GM18520 (cell line): ENCODE results near the gene TARDBP.
"Not testable (repeated sequence)": the region's sequence is repeated elsewhere in the genome, so short reads cannot be mapped to it uniquely, and the experiment has no call there.

Experiments used
- ATAC-seq: cut with Tn5 transposase; IDR thresholded peaks from one replicate; pipeline ENCODE4 v1.9.1; 2021; ENCODE audit not compliant: unreplicated experiment

The TARDBP gene

DNA sequence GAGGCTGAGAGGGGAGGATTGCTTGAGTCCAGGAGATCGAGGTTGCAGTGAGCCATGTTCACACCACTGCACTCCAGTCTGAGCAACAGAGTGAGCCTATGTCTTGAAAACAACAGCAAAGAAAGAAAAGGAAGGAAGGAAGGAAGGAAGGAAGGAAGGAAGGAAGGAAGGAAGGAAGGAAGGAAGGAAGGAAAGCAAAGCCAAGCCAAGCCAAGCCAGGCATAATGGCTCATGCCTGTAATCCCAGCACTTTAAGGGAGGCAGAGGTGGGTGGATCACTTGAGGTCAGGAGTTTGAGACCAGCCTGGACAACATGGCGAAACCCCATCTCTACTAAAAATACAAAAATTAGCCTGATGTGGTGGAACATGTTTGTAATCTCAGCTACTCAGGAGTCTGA, 20.4 kb upstream of the TARDBP start:
- ATAC-seq, result not testable (repeated sequence)

DNA sequence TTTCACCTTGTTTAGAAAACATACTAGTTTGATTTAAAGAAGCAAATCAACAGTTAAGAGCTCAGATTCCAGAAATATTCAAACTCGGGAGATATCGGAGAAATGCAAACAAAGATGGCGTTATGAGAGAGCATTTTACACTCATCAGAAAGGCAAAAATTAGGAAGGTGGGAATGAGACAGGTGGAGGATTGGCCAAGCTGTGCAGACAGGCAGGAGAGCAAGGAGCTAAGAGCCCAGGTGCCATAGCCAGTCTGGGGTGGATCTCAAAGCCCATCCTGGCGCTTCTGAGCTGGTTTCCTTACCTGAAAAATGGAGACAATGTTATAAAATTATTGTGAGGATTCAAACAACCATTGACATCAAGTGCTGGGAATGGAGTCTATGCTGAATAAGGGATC, 19.6 kb upstream of the TARDBP start:
- ATAC-seq, result no peak

DNA sequence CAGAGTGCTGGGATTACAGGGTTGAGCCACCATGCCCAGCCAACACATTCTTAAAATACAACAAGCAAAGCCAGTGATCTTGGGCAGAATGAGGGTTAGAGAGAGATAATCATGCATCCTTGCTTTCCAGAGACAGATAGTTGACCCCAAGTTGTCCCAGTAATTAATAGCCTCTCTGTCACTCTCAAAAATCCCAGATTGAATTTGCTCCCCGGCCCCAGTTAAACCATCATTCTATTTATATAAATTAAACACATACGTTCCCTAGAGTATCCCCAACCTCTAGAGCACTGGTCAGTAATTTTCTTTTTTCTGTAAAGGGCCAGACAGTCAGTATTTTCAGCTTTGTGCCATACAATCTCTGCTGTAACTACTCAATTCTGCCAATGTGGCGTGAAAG, 16.4 kb upstream of the TARDBP start:
- no peak for ATAC-seq

DNA sequence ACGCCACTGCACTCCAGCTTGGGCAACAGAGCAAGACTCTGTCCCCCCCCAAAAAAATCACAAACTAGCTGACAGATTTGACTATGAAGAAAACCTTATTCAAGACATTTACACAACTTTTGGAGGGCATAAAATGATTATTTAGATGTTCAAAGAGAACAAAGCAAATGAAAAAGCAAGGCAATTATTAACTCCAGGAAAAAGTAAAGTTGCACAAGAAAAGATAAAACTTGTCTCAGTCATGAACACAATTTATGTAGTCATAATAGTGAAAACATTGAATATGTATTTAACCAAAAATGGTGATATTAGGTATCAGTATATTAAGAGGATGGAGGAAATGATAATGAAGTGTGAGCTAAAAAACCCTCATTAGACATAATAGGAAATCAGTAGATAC, 11.9 kb upstream of the TARDBP start:
- no peak for ATAC-seq

DNA sequence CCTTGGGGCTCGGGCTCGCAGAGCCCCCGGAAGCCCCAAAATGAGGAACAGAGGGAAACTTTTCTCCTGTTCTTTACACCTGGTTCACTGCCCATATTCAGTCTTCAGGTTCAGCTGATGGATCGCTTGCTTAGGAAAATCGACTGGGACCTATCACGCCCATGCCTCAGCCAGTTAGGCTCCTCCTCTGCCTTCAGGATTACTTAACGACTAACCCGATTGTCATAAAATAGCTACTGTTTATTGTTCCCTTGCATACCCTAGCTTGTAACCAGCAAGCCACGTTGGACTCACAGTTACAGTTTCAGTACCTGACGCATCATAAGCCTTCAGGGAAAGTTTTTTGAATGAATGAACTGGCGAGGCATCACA, 692 bp downstream of the TARDBP start:
- peak; percentile 8 for ATAC-seq

DNA sequence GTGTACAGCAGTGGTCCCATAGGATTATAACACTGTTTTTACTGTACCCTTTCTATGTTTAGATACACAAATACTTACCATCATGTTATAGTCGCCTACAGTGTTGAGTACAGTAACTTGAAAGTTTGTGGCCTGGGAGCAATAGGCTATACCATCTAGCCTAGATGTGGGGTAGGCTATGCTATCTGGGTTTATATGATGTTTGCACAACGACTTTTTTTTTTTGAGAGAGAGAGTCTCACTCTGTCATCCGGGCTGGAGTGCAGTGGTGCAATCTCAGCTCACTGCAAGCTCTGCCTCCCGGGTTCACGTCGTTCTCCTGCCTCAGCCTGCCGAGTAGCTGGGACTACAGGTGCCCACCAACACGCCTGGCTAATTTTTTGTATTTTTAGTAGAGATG, 6.9 kb downstream of the TARDBP start:
- ATAC-seq, result not testable (repeated sequence)

DNA sequence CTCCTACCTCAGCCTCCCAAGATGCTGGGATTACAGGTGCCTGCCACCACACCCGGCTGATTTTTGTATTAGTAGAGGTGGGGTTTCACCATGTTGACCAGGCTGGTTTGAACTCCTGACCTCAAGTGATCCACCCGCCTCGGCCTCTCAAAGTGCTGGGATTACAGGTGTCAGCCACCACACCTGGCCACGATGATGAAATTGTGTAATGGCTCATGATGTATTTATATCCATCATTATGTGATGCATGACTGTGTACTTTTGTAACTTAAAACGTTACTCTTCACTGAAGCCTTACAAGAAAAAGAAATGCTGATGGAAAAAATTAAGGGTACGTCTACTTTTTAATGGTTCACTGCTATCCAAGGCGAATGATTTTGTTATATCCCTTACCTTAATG, 7.5 kb downstream of the TARDBP start:
- no peak for ATAC-seq

DNA sequence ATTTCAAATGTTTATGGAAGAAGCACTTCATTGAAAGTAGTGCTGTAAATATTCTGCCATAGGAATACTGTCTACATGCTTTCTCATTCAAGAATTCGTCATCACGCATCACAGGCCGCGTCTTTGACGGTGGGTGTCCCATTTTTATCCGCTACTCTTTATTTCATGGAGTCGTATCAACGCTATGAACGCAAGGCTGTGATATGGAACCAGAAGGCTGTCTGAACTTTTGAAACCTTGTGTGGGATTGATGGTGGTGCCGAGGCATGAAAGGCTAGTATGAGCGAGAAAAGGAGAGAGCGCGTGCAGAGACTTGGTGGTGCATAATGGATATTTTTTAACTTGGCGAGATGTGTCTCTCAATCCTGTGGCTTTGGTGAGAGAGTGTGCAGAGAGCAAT, 10.7 kb downstream of the TARDBP start:
- no peak for ATAC-seq

DNA sequence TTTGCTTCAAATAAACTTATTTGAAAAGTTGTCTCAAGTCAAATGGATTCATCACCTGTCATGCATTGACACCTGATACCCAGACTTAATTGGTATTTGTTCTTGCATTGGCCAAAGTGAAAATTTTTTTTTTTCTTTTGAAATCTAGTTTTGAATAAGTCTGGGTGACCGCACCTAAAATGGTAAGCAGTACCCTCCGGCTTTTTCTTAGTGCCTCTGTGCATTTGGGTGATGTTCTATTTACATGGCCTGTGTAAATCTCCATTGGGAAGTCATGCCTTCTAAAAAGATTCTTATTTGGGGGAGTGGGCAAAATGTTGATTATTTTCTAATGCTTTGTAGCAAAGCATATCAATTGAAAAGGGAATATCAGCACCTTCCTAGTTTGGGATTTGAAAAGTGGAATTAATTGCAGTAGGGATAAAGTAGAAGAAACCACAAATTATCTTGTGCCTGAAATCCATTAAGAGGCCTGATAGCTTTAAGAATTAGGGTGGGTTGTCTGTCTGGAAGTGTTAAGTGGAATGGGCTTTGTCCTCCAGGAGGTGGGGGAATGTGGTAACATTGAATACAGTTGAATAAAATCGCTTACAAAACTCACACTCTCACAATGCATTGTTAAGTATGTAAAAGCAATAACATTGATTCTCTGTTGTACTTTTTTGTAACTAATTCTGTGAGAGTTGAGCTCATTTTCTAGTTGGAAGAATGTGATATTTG, 11.9 kb downstream of the TARDBP start:
- ATAC-seq, result no peak

DNA sequence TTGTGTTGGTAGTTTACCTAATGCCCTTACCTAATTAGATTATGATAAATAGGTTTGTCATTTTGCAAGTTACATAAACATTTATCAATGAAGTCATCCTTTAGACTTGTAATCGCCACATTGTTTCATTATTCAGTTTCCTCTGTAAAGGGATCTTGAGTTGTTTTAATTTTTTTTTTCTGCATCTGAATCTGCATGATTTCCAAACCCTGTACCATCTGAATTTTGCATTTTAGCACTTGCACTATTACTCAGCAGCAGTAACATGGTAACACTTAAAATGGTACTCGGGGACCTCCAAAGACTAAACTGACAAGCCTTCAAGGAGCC, 12.4 kb downstream of the TARDBP start:
- ATAC-seq, result no peak

DNA sequence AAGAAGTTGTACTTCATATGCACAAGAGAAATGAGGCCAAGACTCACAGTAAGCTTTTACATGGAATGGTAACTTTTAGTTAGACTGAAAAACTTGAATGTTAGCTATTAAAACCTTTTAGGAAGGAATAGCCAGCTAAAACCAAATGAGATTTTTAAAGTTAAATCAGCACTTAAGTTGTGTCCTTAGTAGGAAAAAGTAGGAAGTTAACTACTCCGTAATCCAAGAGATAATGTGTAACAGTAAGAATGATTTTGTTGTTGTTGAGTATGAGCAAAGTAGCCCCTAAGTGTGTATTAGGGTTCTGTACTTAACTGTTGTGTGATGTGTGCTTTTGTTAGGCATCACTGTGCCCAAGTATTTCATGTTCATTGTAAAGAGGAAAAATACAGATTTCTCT, 13.2 kb downstream of the TARDBP start:
- no peak for ATAC-seq

DNA sequence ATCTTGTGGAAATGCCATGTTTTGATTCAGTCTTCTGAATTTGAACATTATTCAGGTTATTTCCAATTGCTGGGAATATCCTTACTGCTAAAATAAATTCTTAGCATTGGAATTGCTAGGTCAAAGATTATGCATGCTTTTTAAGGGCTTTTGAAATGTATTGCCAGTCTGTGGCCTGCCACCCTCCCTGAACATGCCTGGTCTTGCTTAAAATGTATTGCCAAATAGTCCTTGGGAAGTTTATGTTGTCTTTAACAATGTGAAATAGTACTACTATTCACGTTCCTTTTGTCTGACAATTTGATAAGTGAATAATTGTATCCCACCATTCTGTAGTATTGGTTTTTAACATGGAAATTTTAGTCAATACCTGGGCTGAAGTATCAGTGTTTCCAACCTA, 13.6 kb downstream of the TARDBP start:
- no peak for ATAC-seq

DNA sequence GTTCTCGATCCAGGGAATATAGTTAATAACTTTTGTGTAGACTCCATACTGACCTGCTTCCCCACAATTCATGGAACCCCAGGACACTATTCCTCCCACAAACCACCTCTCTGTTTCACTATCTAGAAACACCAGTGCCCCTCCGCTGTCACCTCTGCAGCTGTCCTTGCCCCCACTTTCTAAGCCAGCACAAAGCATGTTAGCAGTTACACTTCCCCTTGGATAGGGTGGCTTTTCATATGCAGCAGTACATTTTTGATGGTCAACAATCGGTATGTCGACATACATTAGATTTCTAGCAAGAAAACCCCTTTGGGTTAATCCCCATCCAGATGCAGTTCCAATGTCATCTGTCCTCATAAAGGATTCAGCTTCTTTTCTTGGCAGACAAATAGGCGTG, 14.4 kb downstream of the TARDBP start:
- no peak for ATAC-seq

DNA sequence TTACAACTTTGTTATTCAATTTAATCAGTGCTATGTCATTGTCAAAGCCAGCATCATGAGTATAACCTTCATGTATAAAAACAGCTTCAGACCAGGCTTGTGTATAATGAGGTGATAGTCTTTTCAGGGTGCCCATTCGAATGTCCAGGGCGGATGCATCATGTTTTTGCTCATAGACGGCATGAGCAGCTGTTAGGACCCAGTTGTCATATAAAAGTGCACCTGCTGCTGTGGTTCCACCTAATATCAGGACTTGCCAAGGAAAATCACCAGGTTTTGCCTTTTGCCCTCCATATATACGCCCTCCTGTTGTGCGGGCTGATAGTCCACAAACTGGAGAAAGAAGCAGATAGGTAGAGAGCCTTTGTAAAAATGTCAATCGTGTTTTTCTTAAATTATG, 14.9 kb downstream of the TARDBP start:
- no peak for ATAC-seq

DNA sequence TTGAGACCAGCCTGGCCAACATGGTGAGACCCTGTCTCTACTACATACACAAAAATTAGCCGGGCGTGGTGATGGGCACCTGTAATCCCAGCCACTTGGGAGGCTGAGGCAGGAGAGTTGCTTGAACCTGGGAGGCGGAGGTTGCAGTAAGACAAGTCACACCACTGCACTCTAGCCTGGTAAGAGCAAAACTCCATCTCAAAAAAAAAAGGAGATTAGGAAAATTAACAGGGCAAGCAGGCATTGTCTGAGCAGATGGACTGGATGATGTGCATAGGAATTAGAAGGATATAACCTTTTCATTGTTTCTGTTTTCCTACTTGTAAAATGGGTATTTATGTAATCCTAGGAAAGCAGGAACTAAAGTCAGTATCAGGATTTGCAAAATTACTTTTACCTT, 15.6 kb downstream of the TARDBP start:
- ATAC-seq, result no peak

DNA sequence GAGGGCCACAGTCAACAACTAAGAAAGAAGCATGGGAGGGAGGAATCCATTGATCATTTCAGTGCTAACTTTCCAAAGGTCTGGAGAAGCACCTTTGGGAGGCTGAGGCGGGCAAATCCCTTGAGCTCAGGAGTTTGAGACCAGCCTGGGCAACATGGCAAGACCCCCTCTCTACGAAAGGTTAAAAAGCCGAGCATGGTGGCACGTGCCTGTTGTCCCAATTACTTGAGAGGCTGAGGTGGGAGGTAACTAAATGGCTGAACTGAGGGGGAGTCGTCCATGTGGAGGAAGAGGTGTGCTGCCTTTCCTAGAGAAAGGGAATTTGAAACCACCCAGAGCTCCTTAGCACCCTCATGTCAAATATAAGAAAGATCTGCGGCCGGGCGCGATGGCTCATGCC, 18.4 kb downstream of the TARDBP start:
- ATAC-seq, result no peak

DNA sequence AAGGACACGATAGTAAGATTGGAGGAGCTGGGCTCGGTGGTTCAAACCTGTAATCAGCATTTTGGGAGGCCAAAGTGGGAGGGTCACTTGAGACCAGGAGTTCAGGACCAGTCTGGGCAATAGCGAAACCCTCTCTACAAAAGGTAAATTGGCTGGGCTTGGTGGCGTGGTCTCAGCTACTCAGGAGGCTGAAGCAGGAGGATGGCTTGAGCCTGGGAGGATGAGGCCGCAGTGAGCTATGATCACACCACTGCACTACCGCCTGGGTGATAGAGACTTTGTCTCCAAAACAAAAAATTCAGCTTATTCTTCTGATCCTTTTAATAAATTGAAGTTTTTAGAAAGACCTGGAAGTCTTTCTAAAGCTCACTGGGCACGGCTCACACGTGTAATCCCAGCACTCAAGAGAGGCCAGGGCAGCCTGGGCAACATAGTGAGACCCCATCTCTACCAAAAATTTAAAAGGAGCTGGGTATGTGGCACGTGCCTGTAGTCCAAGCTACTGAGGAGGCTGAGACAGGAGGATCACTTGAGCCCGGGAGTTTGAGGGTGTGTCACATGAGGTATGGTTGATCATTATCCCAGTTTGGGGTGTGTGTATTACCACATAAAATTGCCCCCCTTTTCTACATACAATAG, 19.3 kb downstream of the TARDBP start:
- ATAC-seq, result no peak

DNA sequence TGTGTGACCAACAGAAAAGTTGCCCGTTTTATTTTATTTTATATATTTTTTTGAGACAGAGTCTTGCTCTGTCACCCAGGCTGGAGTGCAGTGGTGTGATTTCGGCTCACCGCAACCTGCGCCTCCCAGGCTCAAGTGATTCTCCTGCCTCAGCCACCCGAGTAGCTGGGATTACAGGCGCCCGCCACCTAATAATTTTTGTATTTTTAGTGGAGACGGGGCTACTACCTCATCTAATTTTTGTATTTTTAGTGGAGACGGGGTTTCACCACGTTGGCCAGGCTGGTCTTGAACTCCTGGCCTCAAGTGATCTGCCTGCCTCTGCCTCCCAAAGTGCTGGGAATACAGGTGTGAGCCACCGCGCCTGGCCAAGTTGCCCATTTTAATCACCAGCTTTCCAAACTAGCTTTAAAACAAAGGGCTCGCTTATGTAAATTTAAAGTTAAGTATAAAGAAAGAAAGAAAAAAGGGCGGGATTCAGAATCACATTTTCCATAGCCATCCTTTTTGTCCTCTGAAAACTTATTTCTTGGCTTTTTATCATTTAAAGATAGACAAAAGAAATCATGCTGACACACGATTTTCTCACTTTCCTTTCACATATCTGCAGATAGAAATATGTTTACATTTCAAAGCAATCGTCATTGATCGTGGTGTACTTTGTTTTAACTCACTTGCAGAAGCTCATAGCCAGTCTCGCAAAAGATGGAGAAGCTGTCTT, 24.7 kb downstream of the TARDBP start:
- not testable (repeated sequence) for ATAC-seq

DNA sequence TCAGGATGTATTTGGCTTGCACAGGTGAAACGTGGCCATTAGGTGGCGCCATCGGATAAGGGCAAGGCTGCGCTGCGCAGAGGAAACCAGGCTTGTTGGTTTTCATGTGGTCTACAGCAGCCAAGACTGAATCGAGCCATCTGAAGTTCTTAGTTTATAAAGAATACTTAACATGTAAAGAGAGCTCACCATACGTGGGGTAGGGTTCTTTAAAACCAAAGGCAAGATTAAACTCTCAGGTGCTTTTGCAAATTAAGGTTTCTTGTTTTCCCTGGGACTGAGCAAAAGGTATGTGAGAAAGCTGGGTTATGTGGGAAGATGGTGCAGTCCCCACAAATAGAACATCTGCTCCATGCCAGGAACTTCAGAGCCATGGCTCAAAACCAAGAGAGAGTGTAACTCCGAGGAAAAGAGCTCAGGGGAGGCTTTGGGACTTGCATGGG, 25.3 kb downstream of the TARDBP start:
- peak; percentile 40 for ATAC-seq

DNA sequence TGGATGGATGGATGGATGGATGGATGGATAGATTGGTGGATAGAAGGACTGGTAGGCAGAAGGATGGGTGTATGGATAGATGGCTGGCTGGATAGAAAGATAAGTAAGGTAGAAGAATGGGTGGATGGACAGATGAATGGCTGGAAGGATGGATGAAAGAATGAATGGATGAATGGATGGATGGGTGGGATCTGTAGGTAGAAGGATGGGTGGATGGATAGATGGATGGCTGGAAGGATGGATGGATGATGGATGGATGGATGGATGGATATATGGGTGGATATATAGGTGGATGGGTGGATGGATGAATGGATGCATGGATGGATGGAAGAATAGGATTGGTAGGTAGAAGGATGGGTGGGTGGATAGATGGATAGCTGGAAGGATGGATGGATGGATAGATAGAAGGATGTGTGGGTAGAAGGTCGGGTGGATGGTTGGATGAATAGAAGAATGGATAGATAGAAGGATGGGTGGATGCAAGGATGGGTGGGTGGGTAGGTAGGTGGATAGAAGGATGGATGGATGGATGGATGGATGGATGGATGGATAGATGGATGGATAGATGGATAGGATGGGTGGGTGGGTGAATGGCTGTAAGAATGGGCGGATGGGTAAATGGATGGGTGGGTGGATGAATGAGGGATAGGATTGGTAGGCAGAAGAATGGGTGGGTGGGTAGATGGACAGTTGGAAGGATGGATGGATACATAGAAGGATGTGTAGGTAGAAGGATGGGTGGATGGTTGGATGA, 27.1 kb downstream of the TARDBP start:
- ATAC-seq, result no peak

DNA sequence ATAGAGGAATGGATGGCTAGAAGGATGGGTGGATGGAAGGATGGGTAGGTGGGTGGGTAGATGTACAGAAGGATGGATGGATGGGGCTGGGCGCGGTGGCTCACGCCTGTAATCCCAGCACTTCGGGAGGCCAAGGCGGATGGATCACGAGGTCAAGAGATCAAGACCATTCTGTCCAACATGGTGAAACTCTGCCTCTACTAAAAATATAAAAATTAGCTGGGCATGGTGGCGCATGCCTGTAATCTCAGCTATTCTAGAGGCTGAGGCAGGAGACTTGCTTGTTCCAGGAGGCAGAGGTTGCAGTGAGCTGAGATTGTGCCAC, 27.6 kb downstream of the TARDBP start:
- ATAC-seq, result not testable (repeated sequence)

DNA sequence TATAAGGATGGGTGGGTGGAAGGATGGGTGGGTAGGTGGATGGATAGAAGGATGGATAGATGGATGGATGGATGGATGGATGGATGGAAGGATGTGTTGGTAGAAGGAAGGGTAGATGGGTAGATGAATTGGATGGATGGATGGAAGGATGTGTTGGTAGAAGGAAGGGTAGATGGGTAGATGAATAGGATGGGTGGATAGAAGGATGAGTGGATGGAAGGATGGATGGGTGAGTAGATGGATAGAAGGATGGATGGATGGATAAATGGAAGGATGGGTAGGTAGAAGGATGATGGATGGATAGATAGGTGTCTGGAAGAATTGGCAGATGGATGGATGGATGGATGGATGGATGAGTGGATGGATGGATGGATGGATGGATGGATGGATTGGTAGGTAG, 28.6 kb downstream of the TARDBP start:
- no peak for ATAC-seq
